Measurements from ENCODE around the gene MRTFA.

- TF ChIP-seq, protein P1, sequence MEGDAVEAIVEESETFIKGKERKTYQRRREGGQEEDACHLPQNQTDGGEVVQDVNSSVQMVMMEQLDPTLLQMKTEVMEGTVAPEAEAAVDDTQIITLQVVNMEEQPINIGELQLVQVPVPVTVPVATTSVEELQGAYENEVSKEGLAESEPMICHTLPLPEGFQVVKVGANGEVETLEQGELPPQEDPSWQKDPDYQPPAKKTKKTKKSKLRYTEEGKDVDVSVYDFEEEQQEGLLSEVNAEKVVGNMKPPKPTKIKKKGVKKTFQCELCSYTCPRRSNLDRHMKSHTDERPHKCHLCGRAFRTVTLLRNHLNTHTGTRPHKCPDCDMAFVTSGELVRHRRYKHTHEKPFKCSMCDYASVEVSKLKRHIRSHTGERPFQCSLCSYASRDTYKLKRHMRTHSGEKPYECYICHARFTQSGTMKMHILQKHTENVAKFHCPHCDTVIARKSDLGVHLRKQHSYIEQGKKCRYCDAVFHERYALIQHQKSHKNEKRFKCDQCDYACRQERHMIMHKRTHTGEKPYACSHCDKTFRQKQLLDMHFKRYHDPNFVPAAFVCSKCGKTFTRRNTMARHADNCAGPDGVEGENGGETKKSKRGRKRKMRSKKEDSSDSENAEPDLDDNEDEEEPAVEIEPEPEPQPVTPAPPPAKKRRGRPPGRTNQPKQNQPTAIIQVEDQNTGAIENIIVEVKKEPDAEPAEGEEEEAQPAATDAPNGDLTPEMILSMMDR (IDR thresholded peaks at IDR 0.05), result no peak
- no peak for TF ChIP-seq EP300 (IDR thresholded peaks at IDR 0.05)
- no peak for TF ChIP-seq POLR2AphosphoS5 (IDR thresholded peaks at IDR 0.05)
- TF ChIP-seq POLR2A (IDR thresholded peaks at IDR 0.05), result no peak
Observed at GRCh38 chr22:40613067-40613466, 23.5 kb downstream of the MRTFA start.
